ENCODE results near the gene WDR41.

GRCh38 chr5:77531297-77531696 lies 39.2 kb upstream of the WDR41 start:
- TF ChIP-seq POLR2A (IDR thresholded peaks at IDR 0.05; ENCODE audit: low read depth, low read length) = no peak
- no peak for TF ChIP-seq TAF1 (IDR thresholded peaks at IDR 0.05; ENCODE audit: low read depth, low read length)
- TF ChIP-seq POLR2AphosphoS5 (IDR thresholded peaks at IDR 0.05; ENCODE audit: low read depth, low read length) = no peak
